HG02798 (cell line): ENCODE results near the gene ZIK1.

Source experiments
- ATAC-seq: cut with Tn5 transposase; IDR thresholded peaks from one replicate; pipeline ENCODE4 v1.9.1; 2021; ENCODE audit warnings: mild to moderate bottlenecking; ENCODE audit not compliant: unreplicated experiment, poor library complexity

Gene ZIK1

DNA sequence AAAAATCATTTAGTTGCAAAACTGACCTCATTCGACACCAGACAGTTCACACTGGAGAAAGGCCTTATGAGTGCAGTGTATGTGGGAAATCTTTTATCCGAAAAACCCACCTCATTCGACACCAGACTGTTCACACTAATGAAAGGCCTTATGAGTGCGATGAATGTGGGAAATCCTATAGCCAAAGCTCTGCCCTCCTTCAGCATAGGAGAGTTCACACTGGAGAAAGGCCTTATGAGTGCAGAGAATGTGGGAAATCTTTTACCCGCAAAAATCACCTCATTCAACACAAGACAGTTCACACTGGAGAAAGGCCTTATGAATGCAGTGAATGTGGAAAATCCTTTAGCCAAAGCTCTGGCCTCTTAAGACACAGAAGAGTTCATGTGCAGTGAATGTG is 23.0 kb downstream of the ZIK1 start:
- no peak for ATAC-seq

DNA sequence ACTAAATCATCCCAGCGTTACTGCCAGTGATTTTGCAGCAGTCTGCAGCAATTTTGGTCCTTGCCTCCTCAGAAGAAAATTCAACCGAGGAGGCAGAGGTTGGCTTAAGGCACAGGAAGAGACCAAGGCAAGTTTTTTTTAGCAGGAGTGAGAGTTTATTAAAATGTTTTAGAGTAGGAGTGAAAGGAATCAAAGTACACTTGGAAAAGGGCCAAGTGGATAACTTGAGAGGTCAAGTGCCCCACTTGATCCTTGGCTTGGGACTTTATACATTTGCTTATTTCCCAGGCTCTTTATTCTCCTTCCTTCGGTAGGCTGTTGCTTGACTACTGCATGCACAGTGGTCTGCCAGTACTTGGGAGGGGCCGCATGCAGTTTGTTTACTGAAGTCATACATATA is 27.2 kb downstream of the ZIK1 start:
- no peak for ATAC-seq

DNA sequence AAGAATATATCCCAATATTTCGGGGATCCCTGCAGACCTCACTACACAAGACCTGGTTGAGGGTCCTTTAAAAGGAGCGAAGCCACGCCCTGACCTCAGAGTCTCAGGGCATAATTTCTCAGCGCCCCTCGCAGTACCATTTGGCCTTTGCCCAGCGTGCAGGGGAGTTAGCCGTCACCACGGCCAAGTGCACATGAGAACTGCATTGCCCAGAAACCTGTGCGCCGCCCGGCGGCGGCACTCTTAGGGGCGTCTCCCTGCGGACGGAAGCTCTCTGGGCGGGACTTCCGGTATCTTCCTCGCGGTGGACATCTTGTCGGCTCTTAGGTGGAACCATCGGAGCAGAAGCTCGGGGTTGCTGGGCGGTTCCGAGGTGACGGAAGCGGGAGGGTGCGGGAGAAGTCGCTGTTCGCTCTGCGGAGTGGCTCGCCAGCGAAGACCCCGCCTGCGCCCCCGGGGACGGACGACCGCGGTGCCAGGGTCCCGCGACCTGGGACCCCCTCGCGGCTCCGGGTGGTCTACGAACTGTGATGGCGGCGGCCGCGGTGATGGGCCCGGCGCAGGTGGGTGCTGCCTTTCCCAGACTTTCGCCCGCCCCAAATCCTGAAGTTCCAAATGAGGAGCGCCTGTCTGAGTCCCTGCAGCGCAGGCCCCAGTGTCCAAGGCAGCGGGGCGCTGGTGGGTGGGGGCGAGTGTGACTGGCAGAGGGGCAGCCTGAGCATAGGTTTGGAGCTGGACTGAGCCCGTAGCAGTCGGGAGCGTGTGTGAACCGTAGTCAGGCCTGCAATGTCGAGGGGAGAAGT is 30.2 kb downstream of the ZIK1 start, which contains the start of gene ZNF134:
ZNF134 (plus strand) TSS at position 302 of the 803 bp plus-strand sequence. CDS start 5,227 bp downstream, outside the sequence.
- ATAC-seq = peak; percentile 95

DNA sequence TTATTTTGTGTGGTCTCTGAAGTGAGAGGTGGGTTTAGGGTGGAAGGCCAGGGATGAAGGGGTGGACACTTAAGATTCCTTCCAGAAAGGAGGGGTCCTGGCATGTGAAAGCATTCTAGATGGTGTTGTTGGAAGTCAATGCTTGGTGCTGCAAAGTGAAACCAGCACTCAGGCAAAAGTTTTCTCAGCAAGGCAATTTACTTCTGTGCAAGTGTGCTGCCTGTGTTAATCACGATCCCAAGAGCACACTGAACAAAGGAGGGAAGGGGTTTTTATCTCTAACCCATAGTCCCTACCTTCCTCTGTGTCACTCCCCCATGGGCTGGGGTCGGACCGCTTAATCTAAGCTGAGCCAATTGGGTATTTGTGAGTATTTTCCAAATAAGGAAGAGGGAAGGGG is 31.4 kb downstream of the ZIK1 start:
- ATAC-seq = no peak

DNA sequence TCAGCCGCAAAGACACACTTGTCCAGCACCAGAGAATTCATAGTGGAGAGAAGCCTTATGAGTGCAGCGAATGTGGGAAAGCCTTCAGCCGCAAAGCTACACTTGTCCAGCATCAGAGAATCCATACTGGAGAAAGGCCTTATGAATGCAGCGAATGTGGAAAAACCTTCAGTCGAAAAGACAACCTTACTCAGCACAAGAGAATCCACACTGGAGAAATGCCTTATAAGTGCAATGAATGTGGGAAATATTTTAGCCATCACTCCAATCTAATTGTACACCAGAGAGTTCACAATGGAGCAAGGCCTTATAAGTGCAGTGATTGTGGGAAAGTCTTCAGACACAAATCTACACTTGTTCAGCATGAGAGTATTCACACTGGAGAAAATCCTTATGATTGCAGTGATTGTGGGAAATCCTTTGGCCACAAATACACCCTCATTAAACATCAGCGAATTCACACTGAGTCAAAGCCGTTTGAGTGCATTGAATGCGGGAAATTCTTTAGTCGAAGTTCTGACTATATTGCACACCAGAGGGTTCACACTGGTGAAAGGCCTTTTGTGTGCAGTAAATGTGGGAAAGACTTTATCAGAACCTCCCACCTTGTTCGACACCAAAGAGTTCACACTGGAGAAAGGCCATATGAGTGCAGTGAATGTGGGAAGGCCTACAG is 36.9 kb downstream of the ZIK1 start:
- ATAC-seq = no peak

DNA sequence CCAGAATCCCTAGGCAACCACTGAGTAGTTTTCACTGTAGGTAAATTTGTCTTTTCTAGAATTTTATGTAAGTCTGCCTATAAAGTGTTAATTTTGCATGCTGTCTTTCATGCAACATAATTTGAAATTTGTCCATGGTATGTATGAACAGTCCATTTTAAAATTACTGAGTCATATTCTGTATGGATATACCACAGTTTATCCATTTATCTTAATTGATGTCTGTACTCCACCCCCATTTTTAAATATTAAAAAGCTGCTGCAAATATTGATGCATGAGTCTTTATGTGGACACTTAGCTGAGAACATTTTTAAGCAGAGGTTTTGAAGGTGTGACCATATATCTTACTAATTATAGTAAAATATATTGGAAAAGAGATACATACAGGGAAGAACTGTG is 39.1 kb downstream of the ZIK1 start:
- ATAC-seq = no peak

DNA sequence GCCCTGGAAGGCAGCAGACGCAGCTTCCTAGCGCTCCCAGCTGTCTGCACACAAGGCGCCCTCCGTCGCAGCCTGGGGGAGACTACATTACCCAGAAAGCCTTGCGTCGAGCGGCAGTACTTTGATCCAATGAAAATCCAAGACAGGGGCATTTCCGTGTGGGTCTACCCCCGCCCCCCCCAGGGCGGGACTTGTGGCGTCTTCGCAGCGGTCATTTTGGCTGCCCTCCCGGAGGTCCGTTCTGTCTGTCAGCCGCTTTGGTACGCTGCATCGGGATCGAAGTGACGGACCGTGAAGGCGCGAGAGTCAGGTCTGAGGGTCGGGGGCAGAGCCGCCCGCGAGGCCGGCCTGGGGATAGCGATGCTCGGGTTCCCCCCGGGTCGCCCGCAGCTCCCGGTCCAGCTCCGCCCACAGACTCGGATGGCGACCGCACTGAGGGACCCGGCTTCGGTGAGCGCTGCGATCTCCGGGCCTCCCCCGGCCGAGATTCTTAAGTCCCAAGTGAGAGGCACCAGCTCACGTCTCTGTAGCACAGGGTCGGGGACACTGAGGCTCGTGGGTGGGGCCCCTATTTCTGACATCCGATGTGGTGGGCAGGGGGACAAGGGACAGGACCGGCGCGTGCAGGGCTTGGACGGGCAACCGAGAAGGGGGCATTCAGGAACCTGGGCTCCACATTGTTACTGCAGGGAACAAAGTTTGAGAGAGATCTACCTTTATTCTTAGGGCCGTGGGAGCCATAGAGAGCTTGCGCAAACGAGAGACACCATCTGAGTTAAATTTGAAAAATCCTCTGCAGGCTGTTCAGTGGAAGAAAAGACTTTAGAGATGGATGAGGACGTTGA is 49.3 kb downstream of the ZIK1 start, which contains the start of gene ZNF211:
ZNF211 (plus strand) TSS at position 182 of the 845 bp plus-strand sequence; CDS start at position 361, 179 bp downstream.
- ATAC-seq = peak; percentile 98

DNA sequence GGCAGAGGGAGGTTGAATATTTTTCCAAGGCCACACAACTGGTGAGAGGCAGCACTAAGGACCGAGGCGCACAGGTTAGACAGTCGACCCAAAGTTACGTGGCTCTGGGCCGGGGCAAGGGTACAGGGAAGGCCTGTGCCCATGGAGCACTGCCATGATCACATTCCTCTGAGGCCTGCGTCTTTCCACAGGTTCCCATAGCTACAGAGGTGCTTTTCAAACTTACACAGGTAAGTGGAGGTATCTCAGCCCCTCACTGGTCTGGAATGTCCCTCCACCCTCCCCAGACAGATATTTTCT is 49.8 kb downstream of the ZIK1 start:
- no peak for ATAC-seq

DNA sequence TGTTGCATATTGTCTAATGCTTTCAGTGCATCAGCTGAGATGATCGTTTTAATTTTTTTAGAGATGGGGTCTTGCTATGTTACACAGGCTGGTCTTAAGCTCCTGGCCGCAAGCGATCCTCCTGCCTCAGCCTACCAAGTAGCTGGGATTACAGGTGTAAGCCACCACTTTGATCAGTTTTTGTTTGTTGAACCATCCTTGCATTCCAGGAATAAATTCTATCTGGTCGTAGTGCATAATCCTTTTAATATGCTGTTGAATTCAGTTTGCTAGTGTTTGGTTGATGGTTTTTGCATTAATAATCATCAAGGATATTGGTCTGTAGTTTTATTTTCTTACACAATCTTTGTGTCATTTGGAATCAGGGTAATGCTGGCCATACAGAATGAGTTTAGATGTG is 53.4 kb downstream of the ZIK1 start:
- ATAC-seq = no peak

DNA sequence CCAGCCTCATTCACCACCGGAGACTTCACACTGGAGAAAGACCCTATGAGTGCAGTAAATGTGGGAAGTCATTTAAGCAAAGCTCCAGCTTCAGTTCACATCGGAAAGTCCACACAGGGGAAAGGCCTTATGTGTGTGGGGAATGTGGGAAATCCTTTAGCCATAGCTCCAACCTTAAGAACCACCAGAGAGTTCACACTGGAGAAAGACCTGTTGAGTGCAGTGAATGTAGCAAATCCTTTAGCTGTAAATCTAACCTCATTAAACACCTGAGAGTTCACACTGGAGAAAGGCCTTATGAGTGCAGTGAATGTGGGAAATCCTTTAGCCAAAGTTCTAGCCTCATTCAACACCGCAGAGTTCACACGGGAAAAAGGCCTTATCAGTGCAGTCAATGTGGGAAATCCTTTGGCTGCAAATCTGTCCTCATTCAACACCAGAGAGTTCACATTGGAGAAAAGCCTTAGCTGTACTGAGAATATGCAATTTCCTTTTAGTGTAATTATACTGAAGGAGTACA is 57.8 kb downstream of the ZIK1 start:
- ATAC-seq = no peak

DNA sequence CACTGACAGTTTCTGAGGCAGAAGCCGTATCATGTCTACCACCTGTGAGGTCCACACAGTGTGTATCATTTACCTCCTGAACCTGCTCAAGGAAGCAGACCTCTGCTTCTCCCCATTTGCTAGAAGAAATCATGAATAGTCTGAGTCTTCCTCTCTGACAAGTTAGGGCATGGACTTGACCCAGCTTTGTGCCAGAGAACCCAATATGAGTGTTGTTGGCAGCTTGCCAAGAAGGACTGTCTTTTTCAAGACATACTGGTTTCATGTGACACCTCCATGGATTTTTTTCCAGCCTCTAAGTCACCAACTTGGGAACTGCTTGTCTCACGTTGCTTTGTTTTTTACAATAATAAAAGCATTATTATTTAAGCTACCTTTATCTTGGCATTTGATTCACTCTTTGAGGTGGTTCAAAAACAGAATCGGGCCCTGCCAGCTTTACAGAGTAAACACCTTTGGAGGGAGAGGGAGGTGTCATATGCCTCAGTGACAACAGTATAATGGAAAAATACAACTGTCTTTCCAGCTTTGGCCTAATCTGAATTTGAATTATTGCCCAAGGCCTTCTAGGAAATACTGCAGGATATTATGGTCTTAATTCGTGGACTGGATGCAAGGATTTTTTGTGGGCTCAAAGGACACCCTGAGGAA is 58.6 kb downstream of the ZIK1 start:
- no peak for ATAC-seq
